Panc1 (cell line): ENCODE measurements around the gene USP49. TPM values are rescaled to one million over a fixed set of nuclear protein-coding genes. Genes with fewer than 3 reads are reported as not detected.
A peak's percentile ranks its signal among the peaks of the same experiment; 100 is the strongest.

Source experiments
- ATAC-seq: fragments of 200-7000 bp; cut with Tn5 transposase; 2 replicates; pipeline ENCODE4 v1.9.1; 2020; ENCODE audit warnings: mild to moderate bottlenecking, moderate library complexity
- BruUV-seq: library from RNA; stranded (reverse); fragments of 400-500 nt; replicated peaks from 2 replicates; lab custom pipeline; 2021; lab: Mats Ljungman, UMichigan
- CTCF ChIA-PET: fragments of 300-600 bp; sonication (Branson Sonifier 250); formaldehyde crosslinking; loops from one replicate; lab custom pipeline; 2022; ENCODE audit warnings: antibody characterized with exemption; lab: Charles Lee
- POLR2A ChIA-PET: fragments of 300-600 bp; sonication (Branson Sonifier 250); formaldehyde crosslinking; loops from one replicate; lab custom pipeline; 2022; ENCODE audit warnings: antibody characterized with exemption; lab: Charles Lee
- DNase-seq: peaks from one replicate; pipeline ENCODE4 v3.0.0-alpha.2; 2010; ENCODE audit warnings: low read depth, low spot score
- H3K27ac ChIP-seq: 2 replicates; pipeline ENCODE4 v1.5.1; 2011; ENCODE audit warnings: mild to moderate bottlenecking, low read length, inconsistent platforms
- H3K27me3 ChIP-seq: fragments of 200-500 bp; sonication (Bioruptor generic); 2 replicates; pipeline ENCODE4 v1.6.0; 2014; ENCODE audit warnings: low read length, inconsistent platforms; ENCODE audit not compliant: control insufficient read depth, insufficient read depth
- H3K36me3 ChIP-seq: fragments of 200-500 bp; sonication (Bioruptor generic); 2 replicates; pipeline ENCODE4 v1.5.1; 2014; ENCODE audit warnings: inconsistent platforms, mild to moderate bottlenecking, low read length, moderate library complexity; ENCODE audit not compliant: control insufficient read depth, insufficient read depth
- H3K4me1 ChIP-seq: 2 replicates; pipeline ENCODE4 v1.5.1; 2011; ENCODE audit warnings: inconsistent platforms, mild to moderate bottlenecking, low read length, moderate library complexity; ENCODE audit not compliant: control insufficient read depth, insufficient read depth
- H3K4me3 ChIP-seq, 2 experiments: 2 replicates each; pipeline ENCODE4 v1.5.1; 2011 to 2012; ENCODE audit warnings: low read depth in 2 of 2, low read length in 2 of 2, mild to moderate bottlenecking in 2 of 2, inconsistent platforms in 1 of 2, moderate library complexity in 1 of 2
- H3K9me3 ChIP-seq: fragments of 200-500 bp; sonication (Bioruptor generic); 2 replicates; pipeline ENCODE4 v1.5.1; 2014; ENCODE audit warnings: low read depth, mild to moderate bottlenecking, inconsistent platforms, low read length, moderate library complexity; ENCODE audit not compliant: control insufficient read depth, insufficient read depth
- CTCF ChIP-seq: fragments of 450-650 bp; IDR thresholded peaks from 2 replicates; pipeline ENCODE4 v1.5.1; 2017; ENCODE audit warnings: mild to moderate bottlenecking
- POLR2AphosphoS5 ChIP-seq: IDR thresholded peaks from 2 replicates; pipeline ENCODE4 v1.6.1; 2012; ENCODE audit warnings: mild to moderate bottlenecking, low read depth, low read length, moderate library complexity
- REST ChIP-seq, 2 experiments: IDR thresholded peaks; 2 replicates each; pipeline ENCODE4 v1.6.1; 2011 to 2012; ENCODE audit warnings: low read depth in 2 of 2, control low read depth in 1 of 2, low read length in 1 of 2, mild to moderate bottlenecking in 1 of 2, moderate library complexity in 1 of 2; ENCODE audit not compliant: insufficient read depth in 1 of 2
- SIN3A ChIP-seq: IDR thresholded peaks from 2 replicates; pipeline ENCODE4 v1.6.1; 2012; ENCODE audit warnings: low read depth, mild to moderate bottlenecking, low read length, moderate library complexity, borderline replicate concordance; ENCODE audit not compliant: insufficient read depth
- TCF7L2 ChIP-seq: IDR thresholded peaks from 2 replicates; pipeline ENCODE4 v1.6.1; 2011; ENCODE audit warnings: mild to moderate bottlenecking, low read depth, low read length, inconsistent platforms
- in situ Hi-C: cut with HindIII; loops from 2 replicates; pipeline ENCODE4 v1.10.0; 2016; ENCODE audit warnings: low sequenced_read_pairs, low pct_unique_long_range_greater_than_20kb
- intact Hi-C: fragments of 100-400 bp; cut with micrococcal nuclease; formaldehyde crosslinking; loops from one replicate; pipeline ENCODE4 v1.10.0; 2022; ENCODE audit not compliant: unreplicated experiment
- total RNA-seq: library from RNA; stranded (reverse); gene quantifications from one replicate; pipeline ENCODE4 v1.2.1, GENCODE V29; 2021; ENCODE audit not compliant: unreplicated experiment

USP49 gene
- total RNA-seq, 1 experiment from 2014 or later: 5.4 TPM

- in situ Hi-C loops: no loop called here
- Histone ChIP-seq H3K27me3 (no peaks in the 10 kb centered on the region), H3K4me3 (peak within 1 kb of the TSS; percentile 68 to 78), H3K27ac (peak within 1 kb of the TSS; percentile 74; the same call in 1 of the 2 replicates), H3K36me3 (peaks cover 2% of the 10 kb centered on the region; the same call in 1 of the 2 replicates), H3K9me3 (no peaks in the 10 kb centered on the region), H3K4me1 (peaks cover 5% of the 10 kb centered on the region)
- peak; percentile 93 for ATAC-seq
- BruUV-seq: no TSS peak
- intact Hi-C loops: loop anchor here (5.0 to 10.0 kb wide), 3 partner anchors 45 to 262 kb away; partner anchors contain the start of gene TFEB
- TF ChIP-seq CTCF (peak; percentile 98), TCF7L2 (no peak), POLR2AphosphoS5 (peak; percentile 69), REST (IDR thresholded peaks at IDR 0.05; ENCODE audit: insufficient read depth in 1 of 2, low read depth in 2 of 2, low read length in 1 of 2) (peak in 1 of 2 experiments; percentile 56; a peak in 1 of 4 replicates), SIN3A (peak; percentile 80; the same call in 1 of the 2 replicates)
- CTCF ChIA-PET: interaction anchor here (0.6 to 0.7 kb wide), 5 partner anchors 39 to 450 kb away, joined by 3 to 4 read pairs (median 3); no protein-coding TSS in a partner anchor
- POLR2A ChIA-PET: interaction anchor here (0.6 kb wide), 1 partner anchor 273 kb away, joined by 7 read pairs; no protein-coding TSS in a partner anchor
- DNase-seq: peak; percentile 71
Observed at GRCh38 chr6:41779788-41780550, 115.2 kb downstream of the USP49 start, which contains the start of gene FRS3. TSS of gene FRS3 (minus strand) at chr6:41779900. CDS start at chr6:41776987, 2,913 bp downstream.

GRCh38 chr6:41779336-41779735, 115.8 kb downstream of the USP49 start:
- H3K36me3 ChIP-seq: peaks cover 2% of the 10 kb centered on the region; the same call in 1 of the 2 replicates
- ChIA-PET POLR2A (interaction anchor here (0.6 kb wide), 1 partner anchor 274 kb away, joined by 7 read pairs; no protein-coding TSS in a partner anchor), CTCF (interaction anchor here (0.6 to 0.7 kb wide), 5 partner anchors 38 to 450 kb away, joined by 3 to 4 read pairs (median 3); no protein-coding TSS in a partner anchor)
- H3K9me3 ChIP-seq: no peaks in the 10 kb centered on the region
- H3K27ac ChIP-seq: peak overlapping the region; percentile 74; the same call in 1 of the 2 replicates
- H3K27me3 ChIP-seq: no peaks in the 10 kb centered on the region
- in situ Hi-C loops (no loop called here), intact Hi-C loops (loop anchor here (5.0 kb wide), 1 partner anchor 177 kb away; no protein-coding TSS in a partner anchor)
- peaks cover 5% of the 10 kb centered on the region for H3K4me1 ChIP-seq
- peak; percentile 24 for ATAC-seq
- no TSS peak for BruUV-seq
- TF ChIP-seq SIN3A: no peak
- no peak for TF ChIP-seq POLR2AphosphoS5
- TF ChIP-seq CTCF: no peak
- H3K4me3 ChIP-seq: peak overlapping the region; percentile 68 to 78
- no peak for DNase-seq
